ENCODE data around the gene LRRC27.

GRCh38 chr10:132384618-132385388 is 52.8 kb downstream of the LRRC27 start:
- TF ChIP-seq CTCF (conservative IDR thresholded peaks at IDR 0.05; ENCODE audit: low read depth, low read length), result no peak
- TF ChIP-seq MXI1 (IDR thresholded peaks at IDR 0.05; ENCODE audit: borderline replicate concordance, low read depth, low read length), result no peak
- no peak for TF ChIP-seq POLR2A (IDR thresholded peaks at IDR 0.05; ENCODE audit: low read depth, low read length)
- TF ChIP-seq, protein P1, sequence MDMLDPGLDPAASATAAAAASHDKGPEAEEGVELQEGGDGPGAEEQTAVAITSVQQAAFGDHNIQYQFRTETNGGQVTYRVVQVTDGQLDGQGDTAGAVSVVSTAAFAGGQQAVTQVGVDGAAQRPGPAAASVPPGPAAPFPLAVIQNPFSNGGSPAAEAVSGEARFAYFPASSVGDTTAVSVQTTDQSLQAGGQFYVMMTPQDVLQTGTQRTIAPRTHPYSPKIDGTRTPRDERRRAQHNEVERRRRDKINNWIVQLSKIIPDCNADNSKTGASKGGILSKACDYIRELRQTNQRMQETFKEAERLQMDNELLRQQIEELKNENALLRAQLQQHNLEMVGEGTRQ (IDR thresholded peaks at IDR 0.05; ENCODE audit: low read depth, low read length), result no peak
- TF ChIP-seq SMC3 (IDR thresholded peaks at IDR 0.05; ENCODE audit: low read depth, low read length), result no peak
- no peak for TF ChIP-seq RCOR1 (IDR thresholded peaks at IDR 0.05; ENCODE audit: insufficient replicate concordance, low read length)
- no peak for TF ChIP-seq CHD1 (IDR thresholded peaks at IDR 0.05; ENCODE audit: low read depth, low read length)
- TF ChIP-seq MAZ (IDR thresholded peaks at IDR 0.05; ENCODE audit: borderline replicate concordance, low read depth, low read length), result no peak
- TF ChIP-seq RFX5 (IDR thresholded peaks at IDR 0.05; ENCODE audit: low read depth, low read length), result no peak
- TF ChIP-seq, protein P2, sequence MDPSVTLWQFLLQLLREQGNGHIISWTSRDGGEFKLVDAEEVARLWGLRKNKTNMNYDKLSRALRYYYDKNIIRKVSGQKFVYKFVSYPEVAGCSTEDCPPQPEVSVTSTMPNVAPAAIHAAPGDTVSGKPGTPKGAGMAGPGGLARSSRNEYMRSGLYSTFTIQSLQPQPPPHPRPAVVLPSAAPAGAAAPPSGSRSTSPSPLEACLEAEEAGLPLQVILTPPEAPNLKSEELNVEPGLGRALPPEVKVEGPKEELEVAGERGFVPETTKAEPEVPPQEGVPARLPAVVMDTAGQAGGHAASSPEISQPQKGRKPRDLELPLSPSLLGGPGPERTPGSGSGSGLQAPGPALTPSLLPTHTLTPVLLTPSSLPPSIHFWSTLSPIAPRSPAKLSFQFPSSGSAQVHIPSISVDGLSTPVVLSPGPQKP (IDR thresholded peaks at IDR 0.05; ENCODE audit: borderline replicate concordance, low read depth, low read length), result no peak
- TF ChIP-seq BHLHE40 (IDR thresholded peaks at IDR 0.05; ENCODE audit: low read depth, low read length), result no peak
- TF ChIP-seq CEBPB (IDR thresholded peaks at IDR 0.05; ENCODE audit: low read depth, low read length), result no peak
- TF ChIP-seq MAFK (IDR thresholded peaks at IDR 0.05; ENCODE audit: low read depth, low read length), result no peak
